Cortex of kidney (tissue), 1 donor: ENCODE measurements around the gene PLXNA4.
"Not testable (repeated sequence)": the region's sequence is repeated elsewhere in the genome, so short reads cannot be mapped to it uniquely, and the experiment has no call there.

Experiments used
- DNase-seq: peaks from one replicate; lab custom pipeline; 2025; lab: John Stamatoyannopoulos, UW

Gene PLXNA4

GRCh38 chr7:132415259-132415658 is 161.0 kb downstream of the PLXNA4 start:
- no peak for DNase-seq

- DNase-seq, result no peak
These were observed 161.4 kb downstream of the PLXNA4 start for GRCh38 chr7:132414857-132415256.

- DNase-seq, result no peak
These were observed 163.8 kb downstream of the PLXNA4 start for GRCh38 chr7:132412435-132412834.

GRCh38 chr7:132410861-132411541 is 165.3 kb downstream of the PLXNA4 start:
- no peak for DNase-seq

GRCh38 chr7:132410385-132410784 is 165.9 kb downstream of the PLXNA4 start:
- DNase-seq, result no peak

GRCh38 chr7:132407764-132408163 is 168.5 kb downstream of the PLXNA4 start:
- no peak for DNase-seq

- DNase-seq, result no peak
These were observed 170.2 kb downstream of the PLXNA4 start for GRCh38 chr7:132406039-132406438.

GRCh38 chr7:132404261-132404660 is 172.0 kb downstream of the PLXNA4 start:
- DNase-seq, result no peak

- DNase-seq, result no peak
These were observed 172.7 kb downstream of the PLXNA4 start for GRCh38 chr7:132403465-132404110.

GRCh38 chr7:132402751-132403245 is 173.5 kb downstream of the PLXNA4 start:
- DNase-seq, result no peak

- DNase-seq, result no peak
These were observed 174.2 kb downstream of the PLXNA4 start for GRCh38 chr7:132402096-132402495.

GRCh38 chr7:132400561-132401142 is 175.6 kb downstream of the PLXNA4 start:
- DNase-seq, result no peak

- no peak for DNase-seq
These were observed 176.9 kb downstream of the PLXNA4 start for GRCh38 chr7:132399367-132399766.

- DNase-seq, result no peak
These were observed 177.9 kb downstream of the PLXNA4 start for GRCh38 chr7:132398253-132398925.

- no peak for DNase-seq
These were observed 179.2 kb downstream of the PLXNA4 start for GRCh38 chr7:132397070-132397469.

GRCh38 chr7:132395361-132395760 is 180.9 kb downstream of the PLXNA4 start:
- no peak for DNase-seq

- no peak for DNase-seq
These were observed 181.7 kb downstream of the PLXNA4 start for GRCh38 chr7:132394283-132395198.

- DNase-seq, result no peak
These were observed 182.4 kb downstream of the PLXNA4 start for GRCh38 chr7:132393789-132394261.

GRCh38 chr7:132392713-132393112 is 183.6 kb downstream of the PLXNA4 start:
- no peak for DNase-seq

GRCh38 chr7:132390705-132391104 is 185.6 kb downstream of the PLXNA4 start:
- DNase-seq, result no peak

- not testable (repeated sequence) for DNase-seq
These were observed 186.2 kb downstream of the PLXNA4 start for GRCh38 chr7:132390049-132390448.
